K562 (cell line): Measurements from ENCODE around the gene CUTA. TPM values are rescaled to one million over a fixed set of nuclear protein-coding genes. Genes with fewer than 3 reads are reported as not detected.

Experiments
- CCNT2 ChIP-seq: IDR thresholded peaks from 2 replicates; pipeline ENCODE4 v1.6.1; 2011; ENCODE audit warnings: borderline replicate concordance, low read depth, mild to moderate bottlenecking, moderate library complexity, mixed read lengths, low read length; ENCODE audit not compliant: insufficient read length; ENCODE audit errors: extremely low read depth
- CREM ChIP-seq: IDR thresholded peaks from 2 replicates; pipeline ENCODE4 v1.6.1; 2014; ENCODE audit warnings: antibody characterized with exemption, low read depth
- CXXC5 ChIP-seq: fragments of 250-450 bp; sonication (Bioruptor Pico); IDR thresholded peaks from 2 replicates; pipeline ENCODE4 v1.8.0; 2022; ENCODE audit warnings: inconsistent platforms, mild to moderate bottlenecking, moderate library complexity
- FOXP4 ChIP-seq: sonication (generic); formaldehyde crosslinking; IDR thresholded peaks from 2 replicates; pipeline ENCODE4 v1.8.0; 2022; ENCODE audit warnings: mild to moderate bottlenecking, missing genetic modification reagents, borderline replicate concordance
- HNRNPL ChIP-seq: fragments of 200-400 bp; formaldehyde crosslinking; IDR thresholded peaks from 2 replicates; pipeline ENCODE4 v1.6.1; 2017; ENCODE audit warnings: low read depth, mild to moderate bottlenecking, low read length
- HSF4 ChIP-seq: fragments of 250-450 bp; sonication (Bioruptor Pico); IDR thresholded peaks from 2 replicates; pipeline ENCODE4 v2.1.2; 2022; ENCODE audit warnings: mild to moderate bottlenecking, moderate library complexity, borderline replicate concordance
- IRF2 ChIP-seq: sonication (generic); formaldehyde crosslinking; IDR thresholded peaks from 2 replicates; pipeline ENCODE4 v1.8.1; 2022; ENCODE audit warnings: mild to moderate bottlenecking, missing genetic modification reagents
- KDM5B ChIP-seq: fragments of 200-600 bp; sonication (generic); IDR thresholded peaks from 2 replicates; pipeline ENCODE4 v1.6.1; 2012; ENCODE audit warnings: low read depth, mild to moderate bottlenecking, moderate library complexity, low read length, control low read depth, inconsistent platforms; ENCODE audit not compliant: insufficient replicate concordance
- LCOR ChIP-seq: sonication (generic); formaldehyde crosslinking; IDR thresholded peaks from 2 replicates; pipeline ENCODE4 v1.8.0; 2022; ENCODE audit warnings: mild to moderate bottlenecking, missing genetic modification reagents
- MEF2D ChIP-seq: conservative IDR thresholded peaks from 2 replicates; pipeline ENCODE4 v1.6.1; 2016; ENCODE audit warnings: low read depth, missing genetic modification characterization, missing compliant biosample characterization
- NR2C2 ChIP-seq, 2 experiments: fragments of 200-800 bp in 1 of 2; sonication (Bioruptor generic) in 1 of 2; sonication (generic) in 1 of 2; formaldehyde crosslinking in 1 of 2; IDR thresholded peaks; 2 replicates each; pipeline versions ENCODE4 v1.6.1 to v1.8.0; 2016 to 2022; ENCODE audit warnings: mild to moderate bottlenecking in 1 of 2, missing compliant biosample characterization in 1 of 2, missing genetic modification characterization in 1 of 2, missing genetic modification reagents in 1 of 2
- PCBP1 ChIP-seq: fragments of 200-400 bp; formaldehyde crosslinking; IDR thresholded peaks from 2 replicates; pipeline ENCODE4 v1.6.1; 2018; ENCODE audit warnings: mild to moderate bottlenecking, low read depth, low read length; ENCODE audit not compliant: poor library complexity, severe bottlenecking
- PYGO2 ChIP-seq: fragments of 450-650 bp; IDR thresholded peaks from 2 replicates; pipeline ENCODE4 v1.6.1; 2016; ENCODE audit warnings: mild to moderate bottlenecking, missing genetic modification characterization, moderate library complexity, missing compliant biosample characterization
- RBM17 ChIP-seq: fragments of 200-400 bp; formaldehyde crosslinking; IDR thresholded peaks from 2 replicates; pipeline ENCODE4 v1.6.1; 2017; ENCODE audit warnings: low read depth, mild to moderate bottlenecking, low read length, borderline replicate concordance
- SAP30 ChIP-seq: fragments of 200-600 bp; sonication (generic); IDR thresholded peaks from 2 replicates; pipeline ENCODE4 v1.6.1; 2012; ENCODE audit warnings: borderline replicate concordance, low read depth, mild to moderate bottlenecking, moderate library complexity, low read length, control low read depth, inconsistent platforms; ENCODE audit not compliant: insufficient read depth, poor library complexity, severe bottlenecking
- SRF ChIP-seq, 2 experiments: fragments of 250-450, 450-650 bp in 1 of 2; sonication (Bioruptor Pico) in 1 of 2; sonication (generic) in 1 of 2; formaldehyde crosslinking; IDR thresholded peaks; 2 replicates each; pipeline versions ENCODE4 v1.5.0 to v1.5.1; 2020 to 2022; ENCODE audit warnings: mild to moderate bottlenecking in 1 of 2, missing genetic modification reagents in 1 of 2
- STAT5A ChIP-seq: IDR thresholded peaks from 2 replicates; pipeline ENCODE4 v1.6.1; 2012; ENCODE audit warnings: low read length, inconsistent platforms, borderline replicate concordance
- THRB ChIP-seq: fragments of 450-650 bp; formaldehyde crosslinking; conservative IDR thresholded peaks from 2 replicates; pipeline ENCODE4 v1.4.0; 2022; ENCODE audit warnings: mild to moderate bottlenecking, missing genetic modification characterization
- TOE1 ChIP-seq, 2 experiments: fragments of 450-650 bp in 1 of 2; sonication (generic) in 1 of 2; formaldehyde crosslinking in 1 of 2; IDR thresholded peaks; 2 replicates each; pipeline versions ENCODE4 v1.7.1 to v1.8.0; 2016 to 2022; ENCODE audit warnings: borderline replicate concordance in 2 of 2, mild to moderate bottlenecking in 2 of 2, antibody characterized with exemption in 1 of 2, inconsistent platforms in 1 of 2, low read depth in 1 of 2, missing genetic modification reagents in 1 of 2, moderate library complexity in 1 of 2
- U2AF1 ChIP-seq: fragments of 200-400 bp; formaldehyde crosslinking; optimal IDR thresholded peaks from 2 replicates; pipeline ENCODE3; 2017; ENCODE audit warnings: mild to moderate bottlenecking, low read depth, low read length, moderate library complexity
- ZBTB7A ChIP-seq: IDR thresholded peaks from 2 replicates; pipeline ENCODE4 v1.6.1; 2011; ENCODE audit warnings: low read depth, mild to moderate bottlenecking, low read length, moderate library complexity, borderline replicate concordance; ENCODE audit not compliant: control insufficient read depth
- ZNF444 ChIP-seq: fragments of 250-450 bp; sonication (Bioruptor Pico); IDR thresholded peaks from 2 replicates; pipeline ENCODE4 v1.4.0; 2020; ENCODE audit warnings: mild to moderate bottlenecking, moderate library complexity
- polyA plus RNA-seq, 8 experiments: library from polyadenylated mRNA; depleted of rRNA in 4 of 8; stranded (reverse) in 5 of 8; unstranded in 3 of 8; fragments of >200 nt; fragmentation: Nextera tagmentation in 2 of 8; fragmentation: Illumina TruSeq in 1 of 8; extraction: Ambion mirVana in 2 of 8; extraction: Trizol in 1 of 8; gene quantifications; 2 replicates each; pipeline versions ENCODE4 v1.2.1 to v1.2.3, GENCODE V29; 2011 to 2014; ENCODE audit warnings: inconsistent platforms in 1 of 8, missing spikeins in 1 of 8
- total RNA-seq, 7 experiments: library from RNA; depleted of rRNA in 6 of 7; stranded (reverse); fragments of >200 nt in 6 of 7; fragmentation: Illumina TruSeq in 2 of 7; extraction: Trizol in 2 of 7; gene quantifications; 2 replicates each; pipeline versions ENCODE4 v1.2.1 to v1.2.3, GENCODE V29; 2011 to 2021; ENCODE audit warnings: low replicate concordance in 1 of 7

Gene CUTA
- total and polyA plus RNA-seq, 9 of the 15 experiments (the other 6 are each of a cell fraction or from before 2014, with no cell fraction given) = 166 to 682 (median 310) TPM

- peak; percentile 72 for TF ChIP-seq SAP30
- TF ChIP-seq HNRNPL = no peak
- no peak for TF ChIP-seq U2AF1
- no peak for TF ChIP-seq HSF4 (CRISPR knock-in tag)
- no peak for TF ChIP-seq STAT5A
- TF ChIP-seq PCBP1 = peak; percentile 98
- peak; percentile 53; the same call in 1 of the 2 replicates for TF ChIP-seq ZNF444 (CRISPR knock-in tag)
- peak; percentile 61 for TF ChIP-seq KDM5B
- 0 out of 2 replicates have a peak, but pooled peaks have one; percentile 45 for TF ChIP-seq THRB (CRISPR knock-in tag)
- TF ChIP-seq FOXP4 = no peak
- TF ChIP-seq TOE1 (IDR thresholded peaks at IDR 0.05; ENCODE audit: borderline replicate concordance) = no peak
- TF ChIP-seq TOE1 (CRISPR knock-in tag; IDR thresholded peaks at IDR 0.05; ENCODE audit: borderline replicate concordance, low read depth) = no peak
- no peak for TF ChIP-seq PYGO2
- TF ChIP-seq CXXC5 (CRISPR knock-in tag) = peak; percentile 45; the same call in 1 of the 2 replicates
- TF ChIP-seq CREM = peak; percentile 56; the same call in 1 of the 2 replicates
- TF ChIP-seq CCNT2 = peak; percentile 32
- no peak for TF ChIP-seq SRF (CRISPR knock-in tag; IDR thresholded peaks at IDR 0.05)
- no peak for TF ChIP-seq IRF2 (CRISPR knock-in tag)
- TF ChIP-seq ZBTB7A = peak; percentile 96
- no peak for TF ChIP-seq MEF2D (tag)
- no peak for TF ChIP-seq RBM17
- TF ChIP-seq LCOR (CRISPR knock-in tag) = no peak
- TF ChIP-seq NR2C2 (CRISPR knock-in tag; IDR thresholded peaks at IDR 0.05) = no peak
- peak; percentile 58; the same call in 1 of the 2 replicates for TF ChIP-seq NR2C2 (tag; IDR thresholded peaks at IDR 0.05)
Observed at GRCh38 chr6:33410711-33411631, 6.9 kb downstream of the CUTA start, which contains the start of gene PHF1 (continued).
